Measurements from ENCODE around the gene TPM1.
"Not testable (repeated sequence)": the region's sequence is repeated elsewhere in the genome, so short reads cannot be mapped to it uniquely, and the experiment has no call there.

Gene TPM1

DNA sequence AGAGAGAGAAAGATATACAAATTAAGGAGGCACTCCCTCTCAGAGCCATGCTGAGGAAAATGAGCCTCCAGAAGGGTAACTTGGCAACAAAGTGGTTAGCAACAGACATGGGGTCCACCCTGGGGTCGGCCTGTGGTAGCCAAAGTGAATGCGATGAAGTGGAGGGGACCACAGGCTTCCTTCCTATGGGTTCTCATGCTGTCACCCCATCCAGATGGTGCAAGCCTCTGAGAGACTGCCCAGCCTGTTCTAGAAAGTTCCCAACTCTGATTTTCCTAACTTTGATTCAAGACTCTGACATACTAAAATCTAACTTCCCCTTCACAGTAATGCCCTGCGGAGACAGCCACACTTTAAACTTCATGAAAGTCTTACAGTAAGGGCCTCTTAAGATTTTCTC, 60.9 kb downstream of the TPM1 start:
- no peak for DNase-seq

DNA sequence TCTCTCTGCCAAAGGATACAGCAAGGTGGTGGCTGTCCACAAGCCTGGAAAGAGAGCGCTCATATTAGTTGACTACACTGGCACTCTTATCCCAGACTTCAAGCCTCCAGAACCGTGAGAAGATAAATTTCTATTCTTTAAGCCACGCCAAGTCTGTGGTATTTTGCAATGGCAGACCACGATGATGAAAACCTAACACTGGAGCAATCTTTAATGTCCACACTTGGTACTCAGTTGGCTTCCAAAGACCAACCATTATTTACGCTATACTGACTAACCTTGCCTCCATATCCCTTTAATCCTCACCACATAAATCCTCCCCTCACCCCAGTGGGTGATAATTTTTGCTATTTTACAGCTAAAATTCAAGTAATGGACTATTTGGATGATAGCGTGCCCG, 62.2 kb downstream of the TPM1 start:
- DNase-seq, result no peak

DNA sequence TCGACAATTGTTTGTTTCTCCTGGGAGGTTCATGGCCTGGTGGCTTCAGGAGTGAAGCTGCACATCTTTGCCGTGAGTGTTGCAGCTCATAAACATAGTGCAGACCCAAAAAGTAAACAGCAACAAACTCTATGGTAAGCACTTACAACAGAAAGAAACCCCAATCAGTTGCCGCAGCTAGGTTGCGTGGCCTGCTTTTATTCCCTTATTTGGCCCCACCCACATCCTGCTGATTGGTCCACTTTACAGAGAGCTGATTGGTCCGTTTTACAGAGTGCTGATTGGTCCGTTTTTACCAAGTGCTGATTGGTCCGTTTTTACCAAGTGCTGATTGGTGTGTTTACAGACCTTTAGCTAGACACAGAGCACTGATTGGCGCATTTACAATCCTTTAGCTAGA, 62.8 kb downstream of the TPM1 start:
- DNase-seq, result not testable (repeated sequence)

DNA sequence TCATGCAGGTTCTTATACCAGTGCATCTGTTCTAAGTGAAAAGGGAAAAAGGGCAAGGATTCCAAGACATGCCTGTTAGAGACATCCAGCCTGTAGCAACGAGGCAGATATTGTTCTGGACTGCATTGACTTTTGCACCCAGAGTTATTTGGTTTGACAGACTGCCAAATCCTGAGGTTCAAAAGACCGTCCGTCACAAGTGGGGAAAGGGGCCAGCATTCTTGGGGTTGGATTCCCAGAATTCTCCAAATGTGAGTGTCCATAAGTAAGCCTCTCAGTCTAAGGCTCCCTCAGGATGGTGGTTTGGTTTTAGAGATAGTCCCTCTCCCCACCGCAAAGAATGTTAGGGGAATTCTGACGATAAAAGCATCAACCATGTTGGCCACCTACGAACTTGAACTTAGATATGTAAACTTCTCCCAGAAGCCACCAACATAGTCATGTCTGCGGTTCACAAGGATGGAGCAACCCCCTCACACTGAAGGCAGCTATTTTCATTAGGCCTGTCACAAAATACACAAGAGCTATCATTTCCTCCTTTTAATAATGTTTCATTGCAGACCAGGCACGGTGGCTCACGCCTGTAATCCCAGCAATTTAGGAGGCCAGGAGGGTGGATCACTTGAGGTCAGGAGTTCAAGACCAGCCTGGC, 65.5 kb downstream of the TPM1 start:
- DNase-seq, result no peak

DNA sequence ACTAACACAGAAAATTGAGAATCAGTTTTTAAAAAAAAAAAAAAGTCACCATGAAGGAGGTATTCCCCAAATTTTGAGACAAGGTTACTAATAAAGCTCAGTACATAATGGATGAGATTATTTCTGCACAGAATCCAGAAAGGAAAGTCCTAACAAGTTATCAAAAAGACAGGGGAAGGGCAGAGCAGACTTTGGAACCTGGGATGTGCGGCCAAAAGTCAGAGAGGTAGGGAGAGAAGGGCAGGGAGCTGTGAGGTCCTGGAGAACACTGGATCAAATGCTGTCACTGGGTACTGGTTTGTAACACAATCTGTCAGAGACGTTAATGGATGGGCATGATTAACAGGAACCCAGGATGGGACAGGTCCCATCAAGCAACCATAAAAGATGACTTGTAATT, 67.0 kb downstream of the TPM1 start:
- DNase-seq, result no peak

DNA sequence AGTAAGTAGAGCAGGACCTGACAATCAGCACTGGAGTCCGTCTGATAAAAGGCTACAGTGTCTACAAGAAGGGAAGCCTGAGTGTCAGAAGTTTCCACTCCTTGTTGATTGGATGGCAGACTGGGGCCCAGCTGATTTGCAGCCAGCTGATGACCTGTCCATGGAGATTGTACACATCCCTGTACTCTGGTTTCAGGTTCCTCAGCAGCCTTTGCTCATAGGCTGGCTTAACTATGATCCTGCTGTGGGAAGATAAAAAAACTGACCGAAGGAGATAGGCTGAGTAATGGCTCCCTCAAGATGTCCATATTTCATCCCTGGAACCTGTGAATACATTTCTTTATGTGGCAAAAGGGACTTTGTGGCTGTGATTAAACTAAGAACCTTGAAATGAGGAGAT, 67.4 kb downstream of the TPM1 start:
- no peak for DNase-seq

DNA sequence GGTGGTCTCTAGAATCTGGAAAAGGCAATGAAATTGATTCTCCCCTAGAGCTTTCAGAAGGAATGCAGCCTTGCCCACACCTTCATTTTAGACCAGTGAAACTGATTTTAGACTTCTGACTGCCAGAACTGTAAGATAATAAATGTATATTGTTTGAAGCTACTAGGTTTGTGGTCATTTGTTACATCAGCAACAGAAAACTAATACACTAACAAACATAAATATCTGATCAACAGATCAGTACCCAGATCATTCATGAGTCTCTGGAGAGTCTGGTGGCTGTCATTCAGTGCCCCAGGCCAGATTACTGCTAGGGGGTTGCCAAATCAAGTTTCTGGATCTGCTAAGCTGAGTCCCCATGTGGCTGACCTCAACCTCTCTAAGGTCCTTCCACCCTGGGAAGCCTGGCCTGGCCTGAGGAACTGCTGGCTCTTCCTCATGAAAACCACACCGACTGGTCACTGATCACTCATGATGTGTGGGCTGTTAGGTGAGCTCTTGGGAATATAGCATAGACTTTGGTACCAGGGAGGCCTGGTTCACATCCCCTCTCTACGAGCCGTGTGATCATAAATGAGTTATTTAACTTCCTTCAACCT, 68.0 kb downstream of the TPM1 start:
- DNase-seq, result no peak

DNA sequence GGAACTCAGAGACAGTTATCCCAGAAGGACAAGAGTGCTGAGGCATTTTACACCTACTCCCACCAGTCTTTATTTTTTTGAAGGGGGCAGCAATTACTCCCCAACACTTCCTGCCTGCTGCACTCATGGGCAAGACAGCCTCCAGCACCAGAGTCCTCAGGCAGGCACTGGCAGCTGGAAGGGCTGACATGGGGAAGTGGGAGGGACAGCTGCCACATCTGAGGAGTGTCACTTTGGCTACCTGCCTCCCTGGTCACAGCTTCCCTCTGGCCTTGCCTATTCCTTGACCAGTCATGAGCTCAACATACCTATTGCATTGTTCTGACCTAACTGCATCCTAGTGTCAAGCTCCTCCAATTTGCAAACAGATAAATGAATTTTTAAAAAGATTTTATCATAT, 68.9 kb downstream of the TPM1 start:
- no peak for DNase-seq

DNA sequence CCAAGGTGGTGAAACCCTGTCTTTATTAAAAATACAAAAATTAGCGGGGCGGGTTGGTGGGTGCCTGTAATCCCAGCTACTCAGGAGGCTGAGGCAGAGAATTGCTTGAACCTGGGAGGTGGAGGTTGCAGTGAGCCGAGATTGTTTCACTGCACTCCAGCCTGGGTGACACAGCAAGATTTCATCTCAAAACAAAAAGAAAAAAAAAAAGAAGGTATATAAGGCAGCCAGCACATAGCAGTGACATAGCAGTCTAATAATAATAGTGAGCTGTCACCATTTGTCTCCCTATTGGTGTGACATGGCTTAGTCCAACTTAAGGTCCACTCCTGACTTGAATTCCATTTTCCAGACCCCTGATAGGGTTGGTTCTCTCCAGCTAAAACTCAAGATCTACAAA, 70.3 kb downstream of the TPM1 start:
- DNase-seq, result no peak

DNA sequence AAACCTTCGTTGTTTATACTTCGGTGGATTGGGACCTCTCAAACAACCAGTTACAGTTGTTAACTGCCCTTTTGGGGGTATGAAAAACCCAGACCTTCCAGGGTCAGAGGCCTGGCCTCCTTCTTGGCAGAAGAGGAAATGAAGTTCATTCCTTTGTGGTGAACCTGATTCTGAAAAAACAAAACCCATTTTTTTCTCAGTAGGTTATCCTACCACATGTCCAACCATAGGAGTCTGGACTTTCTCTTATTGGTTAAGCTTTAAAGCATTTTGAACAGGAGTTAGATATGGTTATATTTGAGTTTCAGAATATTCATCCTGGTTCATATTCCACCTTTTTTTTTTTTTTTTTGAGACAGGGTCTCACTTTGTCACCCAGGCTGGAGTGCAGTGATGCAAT, 71.9 kb downstream of the TPM1 start:
- no peak for DNase-seq

All from NCI-H187 (cell line).